ENCODE data around the gene UBE2L6.

Gene UBE2L6

GRCh38 chr11:57596266-57596885, 28.9 kb upstream of the UBE2L6 start:
- no peak for DNase-seq (ENCODE audit: low read depth)
- no peak overlapping the region for H3K4me3 ChIP-seq (ENCODE audit: low read depth, low read length)
- in situ Hi-C loops (cut with HindIII; ENCODE audit: low sequenced_read_pairs), result no loop called here
- TF ChIP-seq CTCF (IDR thresholded peaks at IDR 0.05; ENCODE audit: low read depth, low read length, missing control alignments), result no peak

GRCh38 chr11:57588046-57588710, 20.7 kb upstream of the UBE2L6 start:
- no peak for TF ChIP-seq CTCF (IDR thresholded peaks at IDR 0.05; ENCODE audit: low read depth, low read length, missing control alignments)
- no peak overlapping the region for H3K4me3 ChIP-seq (ENCODE audit: low read depth, low read length)
- in situ Hi-C loops (cut with HindIII; ENCODE audit: low sequenced_read_pairs), result no loop called here
- no peak for DNase-seq (ENCODE audit: low read depth)

- H3K4me3 ChIP-seq (ENCODE audit: low read depth, low read length), result no peak overlapping the region
- no peak for TF ChIP-seq CTCF (IDR thresholded peaks at IDR 0.05; ENCODE audit: low read depth, low read length, missing control alignments)
- DNase-seq (ENCODE audit: low read depth), result no peak
- in situ Hi-C loops (cut with HindIII; ENCODE audit: low sequenced_read_pairs), result no loop called here
Measured at GRCh38 chr11:57586711-57587245, 19.3 kb upstream of the UBE2L6 start.

GRCh38 chr11:57585301-57585700, 17.8 kb upstream of the UBE2L6 start:
- TF ChIP-seq CTCF (IDR thresholded peaks at IDR 0.05; ENCODE audit: low read depth, low read length, missing control alignments), result no peak
- no peak for DNase-seq (ENCODE audit: low read depth)
- H3K4me3 ChIP-seq (ENCODE audit: low read depth, low read length), result no peak overlapping the region
- in situ Hi-C loops (cut with HindIII; ENCODE audit: low sequenced_read_pairs), result no loop called here

GRCh38 chr11:57584341-57584740, 16.9 kb upstream of the UBE2L6 start:
- no peak for TF ChIP-seq CTCF (IDR thresholded peaks at IDR 0.05; ENCODE audit: low read depth, low read length, missing control alignments)
- in situ Hi-C loops (cut with HindIII; ENCODE audit: low sequenced_read_pairs), result no loop called here
- no peak for DNase-seq (ENCODE audit: low read depth)
- no peak overlapping the region for H3K4me3 ChIP-seq (ENCODE audit: low read depth, low read length)

- DNase-seq (ENCODE audit: low read depth), result no peak
- in situ Hi-C loops (cut with HindIII; ENCODE audit: low sequenced_read_pairs), result no loop called here
- TF ChIP-seq CTCF (IDR thresholded peaks at IDR 0.05; ENCODE audit: low read depth, low read length, missing control alignments), result no peak
- H3K4me3 ChIP-seq (ENCODE audit: low read depth, low read length), result no peak overlapping the region
Measured at GRCh38 chr11:57574061-57574460, 6.6 kb upstream of the UBE2L6 start.

All from astrocyte of the cerebellum (primary cell).